Spinal cord (tissue), 10 donors: Measurements from ENCODE around the gene RPEL1. TPM values are rescaled to one million over a fixed set of nuclear protein-coding genes. Genes with fewer than 3 reads are reported as not detected.
"Not testable (repeated sequence)": the region's sequence is repeated elsewhere in the genome, so short reads cannot be mapped to it uniquely, and the experiment has no call there.

Experiments
- DNase-seq, 6 donors: peaks; one replicate each; pipeline versions ENCODE4 v3.0.0 to v3.0.0-alpha.2; 2013 to 2015; ENCODE audit warnings: low spot score in 6 of 6, low read depth in 4 of 6
- H3K27ac ChIP-seq: one replicate; pipeline ENCODE4 v1.5.1; 2013; ENCODE audit warnings: low read depth, low read length, control low read depth
- H3K27me3 ChIP-seq: one replicate; pipeline ENCODE4 v1.6.1; 2013; ENCODE audit warnings: low read length; ENCODE audit not compliant: control insufficient read depth, insufficient read depth
- H3K36me3 ChIP-seq: one replicate; pipeline ENCODE4 v1.6.1; 2013; ENCODE audit warnings: low read length; ENCODE audit not compliant: control insufficient read depth, insufficient read depth
- H3K4me1 ChIP-seq: one replicate; pipeline ENCODE4 v1.6.1; 2013; ENCODE audit warnings: low read length; ENCODE audit not compliant: control insufficient read depth, insufficient read depth
- H3K4me3 ChIP-seq: one replicate; pipeline ENCODE4 v1.5.1; 2013; ENCODE audit warnings: low read depth, low read length, control low read depth
- H3K9me3 ChIP-seq: one replicate; pipeline ENCODE4 v1.6.1; 2013; ENCODE audit warnings: low read length; ENCODE audit not compliant: control insufficient read depth, insufficient read depth
- WGBS: methylation state at CpG from one replicate; pipeline ENCODE4 v1.1.5; 2013; ENCODE audit warnings: missing lambda C conversion rate; ENCODE audit not compliant: insufficient coverage; 5-methylcytosine and 5-hydroxymethylcytosine counted together
- polyA plus RNA-seq, 2 donors: library from polyadenylated mRNA; unstranded; fragments of 120-200 nt; gene quantifications; one replicate each; pipeline ENCODE4 v1.2.1, GENCODE V29; 2013; ENCODE audit not compliant: insufficient read length in 2 of 2
- total RNA-seq, 2 donors: library from RNA; depleted of rRNA in 1 of 2; stranded (reverse); fragments of 120-200 nt in 1 of 2; fragments of >200 nt in 1 of 2; gene quantifications; one replicate each; pipeline versions ENCODE4 v1.2.3 to v1.2.4, GENCODE V29; 2013 to 2014
- donor health status: healthy.

The RPEL1 gene
- total and polyA plus RNA-seq, 4 donors = 0.11 to 0.32 TPM; not detected in 2

- H3K27me3 ChIP-seq, DNase-seq, H3K27ac ChIP-seq, H3K9me3 ChIP-seq, H3K4me1 ChIP-seq, H3K36me3 ChIP-seq, H3K4me3 ChIP-seq: not testable (repeated sequence)
- WGBS = 80% methylated on average over 3 of the region's 3 CpGs
These were observed 39.0 kb upstream of the RPEL1 start for GRCh38 chr10:103206715-103207114.

- Histone ChIP-seq H3K4me3 (no peak overlapping the region), H3K9me3 (no peaks in the 10 kb centered on the region), H3K36me3 (no peaks in the 10 kb centered on the region), H3K27me3 (no peaks in the 10 kb centered on the region), H3K4me1 (no peaks in the 10 kb centered on the region), H3K27ac (no peak overlapping the region)
- peak in 1 of 6 donors; percentile 88 for DNase-seq
- WGBS = 48% methylated on average over 2 of the region's 2 CpGs
These were observed 38.5 kb upstream of the RPEL1 start for GRCh38 chr10:103207141-103207540.

- not testable (repeated sequence) for H3K9me3 ChIP-seq, H3K4me1 ChIP-seq, H3K27ac ChIP-seq, DNase-seq, H3K27me3 ChIP-seq, H3K36me3 ChIP-seq, H3K4me3 ChIP-seq
- 53% methylated on average over 3 of the region's 3 CpGs for WGBS
These were observed 38.0 kb upstream of the RPEL1 start for GRCh38 chr10:103207643-103208042.

GRCh38 chr10:103210262-103210661, 35.4 kb upstream of the RPEL1 start:
- not testable (repeated sequence) for H3K4me1 ChIP-seq, H3K27ac ChIP-seq, H3K27me3 ChIP-seq, DNase-seq, H3K36me3 ChIP-seq, H3K9me3 ChIP-seq, H3K4me3 ChIP-seq
- 86% methylated on average over 4 of the region's 4 CpGs for WGBS

- no peaks in the 10 kb centered on the region for H3K36me3 ChIP-seq
- no peak for DNase-seq
- 89% methylated on average over 3 of the region's 5 CpGs for WGBS
These were observed 30.1 kb upstream of the RPEL1 start for GRCh38 chr10:103215601-103216000.

GRCh38 chr10:103216362-103216761, 29.3 kb upstream of the RPEL1 start:
- H3K27ac ChIP-seq, H3K36me3 ChIP-seq, H3K4me3 ChIP-seq, H3K4me1 ChIP-seq, H3K9me3 ChIP-seq, H3K27me3 ChIP-seq, DNase-seq: not testable (repeated sequence)
- 67% methylated on average over 2 of the region's 4 CpGs for WGBS

More at GRCh38 chr10:103215601-103216000, 30.1 kb upstream of the RPEL1 start:
- Histone ChIP-seq H3K27ac (no peak overlapping the region), H3K4me3 (no peak overlapping the region), H3K27me3 (no peaks in the 10 kb centered on the region), H3K4me1 (no peaks in the 10 kb centered on the region), H3K9me3 (no peaks in the 10 kb centered on the region)

- WGBS = 87% methylated on average over 4 of the region's 4 CpGs
- H3K27ac ChIP-seq = no peak overlapping the region
- no peaks in the 10 kb centered on the region for H3K4me1 ChIP-seq
- peaks cover 5% of the 10 kb centered on the region for H3K9me3 ChIP-seq
- no peaks in the 10 kb centered on the region for H3K36me3 ChIP-seq
- DNase-seq = no peak
- H3K4me3 ChIP-seq = no peak overlapping the region
- no peaks in the 10 kb centered on the region for H3K27me3 ChIP-seq
These were observed 21.6 kb upstream of the RPEL1 start for GRCh38 chr10:103224133-103224532.

- not testable (repeated sequence) for H3K36me3 ChIP-seq, DNase-seq, H3K27me3 ChIP-seq, H3K27ac ChIP-seq, H3K9me3 ChIP-seq, H3K4me1 ChIP-seq, H3K4me3 ChIP-seq
- WGBS = 87% methylated on average over 5 of the region's 5 CpGs
These were observed 21.0 kb upstream of the RPEL1 start for GRCh38 chr10:103224721-103225120.

GRCh38 chr10:103225939-103226338, 19.7 kb upstream of the RPEL1 start:
- DNase-seq = no peak
- no peaks in the 10 kb centered on the region for H3K4me1 ChIP-seq
- H3K4me3 ChIP-seq = no peak overlapping the region
- H3K9me3 ChIP-seq = peaks cover 5% of the 10 kb centered on the region
- H3K36me3 ChIP-seq = no peaks in the 10 kb centered on the region
- no peaks in the 10 kb centered on the region for H3K27me3 ChIP-seq
- H3K27ac ChIP-seq = no peak overlapping the region

- H3K4me1 ChIP-seq = no peaks in the 10 kb centered on the region
- H3K4me3 ChIP-seq = no peak overlapping the region
- WGBS = no CpG with 5 or more reads among the region's 1 CpG
- DNase-seq = no peak
- H3K27ac ChIP-seq = no peak overlapping the region
- H3K36me3 ChIP-seq = no peaks in the 10 kb centered on the region
- peaks cover 5% of the 10 kb centered on the region for H3K9me3 ChIP-seq
- no peaks in the 10 kb centered on the region for H3K27me3 ChIP-seq
These were observed 18.3 kb upstream of the RPEL1 start for GRCh38 chr10:103227416-103227815.
